ENCODE measurements around the gene PCP4L1. TPM values are rescaled to one million over a fixed set of nuclear protein-coding genes. Genes with fewer than 3 reads are reported as not detected.

Gene PCP4L1
- total RNA-seq, 4 donors from 2014 or later: 1.6 to 13.8 (median 5.7) TPM

- no peaks in the 10 kb centered on the region for H3K36me3 ChIP-seq
- H3K27ac ChIP-seq: peak overlapping the region in 3 of 4 donors; percentile 42 to 73 (median 61)
- no peaks in the 10 kb centered on the region for H3K9me3 ChIP-seq
- WGBS, 2 donors (ENCODE audit: low coverage in 1 of 2): 9 to 12% methylated on average over 9 to 11 of the region's 17 CpGs
- H3K27me3 ChIP-seq: peaks cover 6% of the 10 kb centered on the region
- TF ChIP-seq POLR2A (IDR thresholded peaks at IDR 0.05): no peak
- TF ChIP-seq, protein P1, sequence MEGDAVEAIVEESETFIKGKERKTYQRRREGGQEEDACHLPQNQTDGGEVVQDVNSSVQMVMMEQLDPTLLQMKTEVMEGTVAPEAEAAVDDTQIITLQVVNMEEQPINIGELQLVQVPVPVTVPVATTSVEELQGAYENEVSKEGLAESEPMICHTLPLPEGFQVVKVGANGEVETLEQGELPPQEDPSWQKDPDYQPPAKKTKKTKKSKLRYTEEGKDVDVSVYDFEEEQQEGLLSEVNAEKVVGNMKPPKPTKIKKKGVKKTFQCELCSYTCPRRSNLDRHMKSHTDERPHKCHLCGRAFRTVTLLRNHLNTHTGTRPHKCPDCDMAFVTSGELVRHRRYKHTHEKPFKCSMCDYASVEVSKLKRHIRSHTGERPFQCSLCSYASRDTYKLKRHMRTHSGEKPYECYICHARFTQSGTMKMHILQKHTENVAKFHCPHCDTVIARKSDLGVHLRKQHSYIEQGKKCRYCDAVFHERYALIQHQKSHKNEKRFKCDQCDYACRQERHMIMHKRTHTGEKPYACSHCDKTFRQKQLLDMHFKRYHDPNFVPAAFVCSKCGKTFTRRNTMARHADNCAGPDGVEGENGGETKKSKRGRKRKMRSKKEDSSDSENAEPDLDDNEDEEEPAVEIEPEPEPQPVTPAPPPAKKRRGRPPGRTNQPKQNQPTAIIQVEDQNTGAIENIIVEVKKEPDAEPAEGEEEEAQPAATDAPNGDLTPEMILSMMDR (IDR thresholded peaks at IDR 0.05): no peak
- TF ChIP-seq POLR2AphosphoS5 (IDR thresholded peaks at IDR 0.05): no peak
- no peak for TF ChIP-seq EP300 (IDR thresholded peaks at IDR 0.05)
- peaks cover 0 to 25% (median 12%) of the 10 kb centered on the region in 3 donors for H3K4me1 ChIP-seq
- peak overlapping the region; percentile 42 to 67 for H3K4me3 ChIP-seq
- ATAC-seq: peak; percentile 4
Measured at GRCh38 chr1:161304927-161305866, 46.7 kb downstream of the PCP4L1 start.

- Histone ChIP-seq H3K4me3 (peak overlapping the region; percentile 42 to 67), H3K27me3 (peaks cover 6% of the 10 kb centered on the region), H3K4me1 (peaks cover 0 to 25% (median 12%) of the 10 kb centered on the region in 3 donors), H3K27ac (peak overlapping the region in 3 of 4 donors; percentile 42 to 73 (median 61)), H3K9me3 (no peaks in the 10 kb centered on the region), H3K36me3 (no peaks in the 10 kb centered on the region)
- WGBS, 2 donors (ENCODE audit: low coverage in 1 of 2): 0 to 2% methylated on average over 2 to 13 of the region's 31 CpGs
- ATAC-seq: peak; percentile 86
- TF ChIP-seq EP300 (IDR thresholded peaks at IDR 0.05) (no peak), POLR2AphosphoS5 (IDR thresholded peaks at IDR 0.05) (peak; percentile 45), POLR2A (IDR thresholded peaks at IDR 0.05) (peak in 1 of 2 donors; percentile 27)
- TF ChIP-seq, protein P1 (IDR thresholded peaks at IDR 0.05): peak in 1 of 4 experiments; percentile 44
Measured at GRCh38 chr1:161305867-161306519, 47.4 kb downstream of the PCP4L1 start.

DNA sequence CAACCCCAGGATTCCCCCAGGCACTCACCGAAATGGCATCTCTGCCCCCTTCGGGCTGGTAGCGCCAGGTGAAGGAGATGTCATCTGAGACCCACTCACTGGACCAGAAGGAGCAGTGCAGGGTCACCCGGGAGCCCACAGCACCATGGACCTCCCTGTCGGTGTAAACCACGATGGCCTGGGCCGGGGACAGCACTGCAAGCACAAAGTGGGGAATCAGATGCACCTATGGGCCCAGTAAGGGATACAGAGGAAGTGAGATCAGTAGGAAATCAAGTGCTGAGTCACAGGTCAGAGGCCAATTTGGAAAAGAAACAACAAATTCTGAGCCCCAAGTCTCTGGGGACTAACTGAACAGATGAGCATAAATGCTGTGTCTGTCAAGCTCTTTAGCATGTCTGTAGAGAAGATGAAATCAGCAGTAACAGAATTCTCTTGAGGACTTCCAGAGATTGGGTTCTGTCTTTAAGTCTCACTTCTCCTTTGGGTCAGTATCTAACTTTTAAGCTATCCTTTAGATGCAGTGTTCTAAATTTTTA lies 48.8 kb downstream of the PCP4L1 start:
- ATAC-seq: no peak
- H3K9me3 ChIP-seq: no peaks in the 10 kb centered on the region
- H3K27ac ChIP-seq: peak overlapping the region in 3 of 4 donors; percentile 39 to 73 (median 54)
- H3K4me1 ChIP-seq: peaks cover 0 to 25% (median 12%) of the 10 kb centered on the region in 3 donors
- no peak overlapping the region for H3K4me3 ChIP-seq
- no CpG with 5 or more reads among the region's 7 CpGs for WGBS, 2 donors (ENCODE audit: low coverage in 1 of 2)
- H3K36me3 ChIP-seq: no peaks in the 10 kb centered on the region
- H3K27me3 ChIP-seq: peaks cover 6% of the 10 kb centered on the region
- TF ChIP-seq POLR2AphosphoS5 (IDR thresholded peaks at IDR 0.05) (no peak), EP300 (IDR thresholded peaks at IDR 0.05) (no peak), POLR2A (IDR thresholded peaks at IDR 0.05) (no peak)
- TF ChIP-seq, protein P1 (IDR thresholded peaks at IDR 0.05): no peak

- Histone ChIP-seq H3K27ac (no peak overlapping the region), H3K36me3 (no peaks in the 10 kb centered on the region), H3K4me3 (no peak overlapping the region), H3K9me3 (no peaks in the 10 kb centered on the region), H3K4me1 (peaks cover 0 to 25% (median 12%) of the 10 kb centered on the region in 3 donors), H3K27me3 (peaks cover 6% of the 10 kb centered on the region)
- 60 to 68% methylated on average over 2 of the region's 2 CpGs for WGBS, 2 donors (ENCODE audit: low coverage in 1 of 2)
- TF ChIP-seq, protein P1 (IDR thresholded peaks at IDR 0.05): no peak
- TF ChIP-seq EP300 (IDR thresholded peaks at IDR 0.05) (no peak), POLR2A (IDR thresholded peaks at IDR 0.05) (no peak), POLR2AphosphoS5 (IDR thresholded peaks at IDR 0.05) (no peak)
- no peak for ATAC-seq
Measured at GRCh38 chr1:161307892-161308638, 49.5 kb downstream of the PCP4L1 start.
